Adrenal gland (tissue), 5 donors: ENCODE results near the gene VTA1.

Source experiments
- CTCF ChIP-seq, 6 experiments: fragments of 450-650 bp in 4 of 6; fragments of 200-600 bp in 2 of 6; sonication (generic) in 1 of 6; IDR thresholded peaks; 1 replicate in 5 of 6; 2 replicates in 1 of 6; pipeline versions ENCODE4 v1.5.1 to v1.8.0; 2016 to 2021; ENCODE audit warnings: antibody characterized with exemption in 6 of 6, mild to moderate bottlenecking in 2 of 6, moderate library complexity in 1 of 6
- POLR2A ChIP-seq, 2 donors: fragments of 450-650 bp; IDR thresholded peaks; one replicate each; pipeline ENCODE4 v1.6.1; 2017; ENCODE audit warnings: antibody characterized with exemption in 2 of 2, mild to moderate bottlenecking in 2 of 2, moderate library complexity in 1 of 2
- donor health status: DM: no; HTN: no; CAD: no.

GRCh38 chr6:142225552-142225951 is 78.5 kb downstream of the VTA1 start:
- TF ChIP-seq CTCF (IDR thresholded peaks at IDR 0.05), result no peak
- TF ChIP-seq POLR2A (IDR thresholded peaks at IDR 0.05), result no peak
